GM18858 (cell line): ENCODE results near the gene MAB21L4.

Source experiments
- ATAC-seq: cut with Tn5 transposase; IDR thresholded peaks from one replicate; pipeline ENCODE4 v1.9.1; 2021; ENCODE audit not compliant: unreplicated experiment

MAB21L4 gene

DNA sequence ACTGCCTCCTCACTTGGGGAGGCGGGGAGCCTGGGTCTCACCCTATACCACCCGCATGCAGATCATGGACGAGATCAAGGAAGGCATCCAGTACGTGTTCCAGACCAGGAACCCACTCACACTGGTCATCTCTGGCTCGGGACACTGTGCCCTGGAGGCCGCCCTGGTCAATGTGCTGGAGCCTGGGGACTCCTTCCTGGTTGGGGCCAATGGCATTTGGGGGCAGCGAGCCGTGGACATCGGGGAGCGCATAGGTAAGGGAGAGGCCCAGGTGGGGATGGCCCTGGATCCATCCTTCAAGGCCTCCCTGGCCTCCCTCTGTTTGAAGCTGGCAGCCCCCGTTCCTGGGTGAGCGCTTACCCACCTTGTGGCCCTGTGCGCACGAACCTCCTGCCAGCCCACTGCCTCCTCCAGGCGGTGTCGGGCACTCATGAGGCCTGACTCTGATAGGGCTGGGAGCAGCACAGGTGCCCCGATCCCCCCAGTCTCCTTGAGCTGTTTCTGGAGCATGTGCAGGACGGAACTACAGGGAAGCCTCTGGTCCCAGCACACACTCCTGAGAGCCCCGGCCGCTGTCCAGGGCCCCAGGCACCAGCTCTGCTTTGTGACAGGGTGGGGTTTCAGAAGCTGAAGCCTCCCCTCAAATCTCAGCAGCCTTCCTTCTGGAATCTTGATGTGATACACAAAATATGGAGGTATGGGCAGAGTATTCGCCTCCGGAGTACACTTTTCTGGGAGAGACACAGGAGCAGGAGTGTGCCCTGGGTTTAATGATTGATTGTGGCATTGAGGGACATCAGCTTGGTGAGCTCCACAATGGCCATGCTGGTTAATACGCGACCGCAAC, 26.6 kb downstream of the MAB21L4 start:
- ATAC-seq, result no peak

DNA sequence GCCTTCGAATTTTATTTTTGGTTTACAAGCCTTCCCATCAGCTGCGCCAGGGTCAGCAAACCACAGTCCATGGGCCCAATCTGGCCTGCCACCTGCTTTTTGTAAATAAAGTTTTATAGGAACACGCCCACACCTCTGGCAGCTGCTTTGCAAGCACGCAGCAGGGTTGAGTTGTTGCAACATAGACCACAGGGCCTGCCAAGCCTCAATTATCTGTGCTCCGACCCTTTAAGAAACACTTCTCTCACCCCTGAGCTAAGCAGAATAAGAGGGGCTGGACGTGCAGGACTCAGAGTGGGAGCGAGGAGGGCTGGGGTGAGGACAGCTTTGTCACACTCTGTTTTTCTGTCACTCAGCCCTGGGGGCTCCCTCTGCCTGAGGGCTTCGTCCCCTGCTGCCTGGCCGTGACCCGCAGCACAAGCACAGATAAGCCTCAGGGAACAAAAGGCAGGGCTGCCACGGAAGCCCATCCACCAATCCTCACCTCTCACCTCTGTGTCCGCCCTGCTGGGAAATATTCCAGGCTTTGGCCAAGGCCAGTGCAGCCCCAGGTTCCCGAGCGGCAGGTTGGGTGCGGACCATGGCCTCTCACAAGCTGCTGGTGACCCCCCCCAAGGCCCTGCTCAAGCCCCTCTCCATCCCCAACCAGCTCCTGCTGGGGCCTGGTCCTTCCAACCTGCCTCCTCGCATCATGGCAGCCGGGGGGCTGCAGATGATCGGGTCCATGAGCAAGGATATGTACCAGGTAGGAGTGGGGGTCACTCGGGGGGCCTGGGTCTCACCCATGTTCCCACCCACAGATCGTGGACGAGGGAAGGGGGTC, 27.5 kb downstream of the MAB21L4 start, which contains the start of gene AGXT:
Gene AGXT (plus strand): TSS at position 539 of the 823 bp plus-strand sequence. CDS start 42 bp downstream, at position 581.
- ATAC-seq, result no peak

DNA sequence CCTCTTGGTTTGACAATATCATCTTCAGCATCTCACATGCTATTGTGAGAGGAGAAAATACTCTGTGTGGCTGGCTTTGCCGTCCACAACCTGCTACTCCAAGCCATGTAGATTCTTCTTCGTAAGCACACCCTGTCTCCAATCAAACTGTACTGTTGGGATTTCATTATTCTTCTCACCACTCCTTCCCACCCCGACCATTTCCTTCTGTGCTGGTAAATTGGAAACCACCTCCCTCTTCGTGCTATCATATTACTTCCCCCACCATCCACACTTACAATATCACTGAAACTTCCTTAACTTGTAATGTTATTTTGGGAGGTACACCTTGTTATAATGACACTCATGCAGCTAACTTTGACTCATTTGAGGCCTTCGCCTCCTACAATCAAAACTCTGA, 30.6 kb downstream of the MAB21L4 start:
- ATAC-seq, result no peak

DNA sequence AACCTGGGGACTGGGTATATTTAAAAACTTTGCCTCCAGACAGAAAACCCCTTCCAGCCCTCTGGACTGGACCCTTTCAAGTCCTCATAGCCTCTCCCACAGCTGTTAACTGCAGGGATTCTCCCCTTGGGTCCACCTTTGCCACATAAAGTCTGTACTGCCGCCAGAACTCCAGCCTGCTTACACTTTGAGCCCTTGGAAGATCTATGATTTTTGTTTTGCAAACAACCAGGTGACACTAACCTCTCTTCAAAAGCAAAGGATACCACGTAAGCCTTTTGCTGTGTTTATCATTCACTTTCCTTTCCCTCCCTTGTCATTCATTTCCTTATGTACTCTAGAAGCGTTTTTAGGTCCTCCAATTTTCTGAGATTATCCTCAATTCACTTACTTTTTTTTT, 31.5 kb downstream of the MAB21L4 start:
- no peak for ATAC-seq

DNA sequence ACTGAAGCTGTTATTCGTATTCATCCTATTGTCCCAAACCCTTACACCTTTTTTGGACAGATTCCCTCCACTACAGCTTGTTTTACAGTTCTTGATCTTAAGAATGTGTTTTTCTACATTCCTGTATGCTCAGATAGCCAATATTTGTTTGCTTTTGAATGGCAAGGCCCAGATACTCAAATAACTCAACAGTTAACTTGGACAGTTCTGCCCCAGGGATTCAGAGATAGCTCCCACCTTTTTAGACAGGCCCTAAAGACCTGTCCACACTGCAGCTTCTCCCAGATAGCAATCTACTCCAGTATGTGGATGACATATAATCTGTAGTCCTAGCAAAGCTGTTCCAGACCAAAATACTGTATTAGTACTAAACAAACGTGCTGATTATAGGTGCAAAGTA, 34.4 kb downstream of the MAB21L4 start:
- ATAC-seq, result no peak

DNA sequence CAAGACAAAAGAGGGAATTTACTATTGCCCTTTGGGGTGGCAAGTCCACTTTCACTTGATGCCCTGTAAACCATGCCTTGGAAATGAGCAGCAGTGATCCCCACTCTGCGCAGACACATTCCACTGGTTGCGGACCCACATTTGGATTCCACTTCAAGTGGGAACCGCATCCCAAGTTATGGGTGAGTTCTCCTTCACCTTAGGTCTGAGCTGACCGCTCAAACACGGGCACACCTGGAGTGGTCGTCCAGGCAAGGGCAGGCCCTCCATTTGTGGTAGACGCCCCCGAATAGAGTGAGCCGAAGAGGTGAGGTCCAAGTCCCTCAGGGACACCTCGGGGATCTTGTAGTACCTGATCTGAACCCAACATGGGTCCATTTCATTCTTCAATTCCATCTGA, 37.1 kb downstream of the MAB21L4 start:
- no peak for ATAC-seq

DNA sequence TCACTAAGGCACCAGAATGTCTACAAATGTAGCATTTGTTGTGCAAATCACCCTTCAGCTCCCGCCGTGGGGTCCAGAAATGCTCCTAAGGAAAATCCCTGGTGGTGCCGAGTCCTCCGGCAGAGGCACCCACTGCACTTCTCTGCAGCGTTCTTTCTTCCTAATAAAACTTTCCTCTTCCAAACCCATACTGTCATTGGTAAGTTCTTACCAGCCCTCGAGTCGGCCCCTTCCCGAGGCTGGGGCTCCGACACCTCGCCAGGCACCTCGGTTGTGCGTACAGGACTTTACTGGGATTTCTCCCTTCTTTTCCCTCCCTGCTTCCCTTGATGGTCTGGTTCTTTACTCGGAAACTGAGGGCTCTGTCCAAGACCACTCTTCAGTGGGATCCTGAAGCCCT, 37.6 kb downstream of the MAB21L4 start:
- ATAC-seq, result no peak

DNA sequence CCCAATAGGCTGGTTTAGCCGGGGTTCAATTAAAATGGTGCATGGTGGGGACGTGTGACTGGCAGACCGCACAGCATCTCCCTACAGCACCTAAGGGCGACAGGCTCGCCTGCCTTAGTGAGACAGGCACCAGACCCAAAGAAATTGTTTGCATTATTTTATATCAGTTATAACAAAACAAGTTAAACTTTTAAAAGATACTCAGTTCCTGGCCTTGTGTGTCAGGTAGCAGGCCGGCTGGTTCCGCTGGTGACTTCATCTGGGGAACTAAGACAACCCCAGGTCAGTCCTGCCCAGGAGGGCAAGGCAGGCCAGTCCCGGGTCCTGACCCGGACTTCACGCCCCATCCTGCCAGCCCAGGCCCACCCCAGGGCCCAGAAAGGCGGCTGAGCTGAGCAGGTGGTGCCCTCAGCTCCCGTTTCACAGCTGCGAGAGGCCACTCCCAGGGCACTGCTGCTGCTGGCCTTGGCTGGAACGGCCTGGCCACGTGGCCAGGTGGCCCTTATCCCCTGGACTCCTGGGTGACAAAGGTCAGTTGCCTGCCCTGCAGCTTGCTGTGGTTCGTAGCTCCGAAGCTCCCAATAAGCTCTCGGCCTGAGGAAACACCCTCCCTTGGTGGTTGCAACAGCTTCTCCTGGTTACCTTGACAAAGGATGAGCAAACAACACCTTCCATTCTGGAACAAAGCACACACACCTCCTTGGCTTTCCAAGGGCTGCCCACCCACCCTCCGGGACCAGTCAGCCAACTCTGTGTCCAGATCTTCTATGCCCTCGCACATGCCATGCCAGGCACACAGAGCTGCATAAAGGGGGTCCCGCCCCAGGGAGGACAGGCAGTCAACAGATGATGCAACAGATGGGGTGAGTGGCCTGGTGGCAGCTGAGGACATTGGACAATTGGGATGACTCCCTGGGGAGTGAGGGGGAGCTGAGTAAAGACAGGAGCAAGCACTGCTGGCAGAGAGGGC, 38.6 kb downstream of the MAB21L4 start:
- ATAC-seq, result no peak

DNA sequence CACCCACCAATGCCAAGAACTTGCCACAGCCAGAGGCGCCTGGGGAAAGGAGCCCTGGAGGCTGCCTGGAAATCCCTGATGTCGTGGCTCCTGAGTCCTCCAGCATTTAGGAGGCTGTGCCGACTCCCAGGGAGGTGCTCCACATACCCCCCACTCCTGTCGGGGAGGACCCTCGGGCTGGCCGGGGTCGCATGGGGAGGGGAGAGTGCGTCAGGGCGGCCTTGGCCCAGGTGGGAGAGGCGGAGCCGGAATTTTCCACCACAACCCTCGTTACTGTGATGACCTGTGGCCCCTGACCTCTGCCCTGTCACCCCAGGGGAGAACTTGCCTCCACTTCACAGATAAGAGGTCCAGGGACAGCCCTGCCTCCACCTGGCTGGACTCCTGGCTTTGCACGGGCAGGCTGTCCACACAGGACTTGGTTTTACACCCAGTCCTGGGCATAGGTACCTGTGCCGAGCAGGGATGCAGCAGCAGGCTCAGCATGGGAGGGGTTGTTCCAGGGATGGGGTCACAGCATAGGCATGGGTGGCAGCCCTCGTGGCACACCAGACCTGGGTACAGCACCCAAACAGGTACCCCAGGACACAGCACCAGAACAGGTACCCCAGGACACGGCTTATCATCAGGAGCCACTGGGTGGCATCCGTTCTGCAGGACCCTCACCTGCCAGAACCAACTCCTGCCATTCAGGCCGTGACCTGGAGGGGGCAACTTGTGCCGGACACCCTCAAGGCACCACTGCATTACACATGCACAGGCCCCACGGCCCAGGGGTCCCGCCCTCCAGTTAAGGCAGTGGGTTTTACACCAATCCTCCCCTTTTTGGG, 39.6 kb downstream of the MAB21L4 start:
- no peak for ATAC-seq

DNA sequence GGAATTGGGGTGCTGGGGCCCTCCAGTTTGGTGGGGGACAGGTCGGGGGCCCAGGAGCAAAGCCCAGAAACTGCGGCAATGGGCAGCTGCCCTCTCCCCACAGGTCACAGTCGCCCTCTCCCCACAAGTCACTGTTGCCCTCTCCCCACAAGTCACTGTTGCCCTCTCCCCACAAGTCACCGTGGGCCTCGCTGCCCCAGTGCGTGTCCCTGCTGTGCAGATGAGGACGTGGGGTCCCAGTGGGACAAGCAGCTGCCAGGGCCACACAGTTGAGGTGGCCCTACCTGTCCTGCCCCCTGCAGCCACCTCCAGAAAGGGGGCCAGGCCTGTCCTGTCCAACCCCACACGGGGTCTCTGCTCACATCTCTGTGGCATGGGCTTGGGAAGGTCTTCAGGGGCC, 40.3 kb downstream of the MAB21L4 start:
- no peak for ATAC-seq

DNA sequence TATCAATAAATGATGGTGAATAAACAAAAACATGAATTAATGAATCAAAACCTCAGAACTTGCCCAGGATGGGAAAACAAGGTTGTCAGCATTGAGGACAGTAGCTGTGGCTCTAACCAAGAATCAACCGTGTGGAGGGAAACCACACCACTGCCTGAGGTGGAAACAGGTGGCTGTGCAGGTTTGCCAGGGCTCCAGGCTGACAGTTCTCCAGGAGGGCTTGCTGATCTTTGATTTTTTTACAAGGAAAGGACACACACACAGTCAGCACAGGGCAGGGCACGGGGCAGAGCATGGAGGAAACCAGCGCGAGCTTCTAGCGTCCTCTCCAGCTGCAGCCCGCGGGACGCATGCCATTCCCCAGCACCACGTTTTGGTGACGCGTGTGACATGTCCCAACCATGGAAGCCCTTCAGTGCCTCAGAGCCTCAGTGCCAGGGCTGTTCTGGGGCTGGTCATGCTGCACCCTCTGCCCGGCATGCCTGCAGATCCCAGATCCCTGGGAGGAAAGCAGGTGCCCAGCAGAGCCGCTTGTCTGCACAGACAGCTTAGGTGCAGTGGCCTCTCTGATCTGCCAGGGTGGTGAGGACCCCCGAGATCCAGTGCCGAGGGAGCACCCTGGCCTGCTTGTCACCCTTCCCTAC, 43.2 kb downstream of the MAB21L4 start:
- ATAC-seq, result no peak

DNA sequence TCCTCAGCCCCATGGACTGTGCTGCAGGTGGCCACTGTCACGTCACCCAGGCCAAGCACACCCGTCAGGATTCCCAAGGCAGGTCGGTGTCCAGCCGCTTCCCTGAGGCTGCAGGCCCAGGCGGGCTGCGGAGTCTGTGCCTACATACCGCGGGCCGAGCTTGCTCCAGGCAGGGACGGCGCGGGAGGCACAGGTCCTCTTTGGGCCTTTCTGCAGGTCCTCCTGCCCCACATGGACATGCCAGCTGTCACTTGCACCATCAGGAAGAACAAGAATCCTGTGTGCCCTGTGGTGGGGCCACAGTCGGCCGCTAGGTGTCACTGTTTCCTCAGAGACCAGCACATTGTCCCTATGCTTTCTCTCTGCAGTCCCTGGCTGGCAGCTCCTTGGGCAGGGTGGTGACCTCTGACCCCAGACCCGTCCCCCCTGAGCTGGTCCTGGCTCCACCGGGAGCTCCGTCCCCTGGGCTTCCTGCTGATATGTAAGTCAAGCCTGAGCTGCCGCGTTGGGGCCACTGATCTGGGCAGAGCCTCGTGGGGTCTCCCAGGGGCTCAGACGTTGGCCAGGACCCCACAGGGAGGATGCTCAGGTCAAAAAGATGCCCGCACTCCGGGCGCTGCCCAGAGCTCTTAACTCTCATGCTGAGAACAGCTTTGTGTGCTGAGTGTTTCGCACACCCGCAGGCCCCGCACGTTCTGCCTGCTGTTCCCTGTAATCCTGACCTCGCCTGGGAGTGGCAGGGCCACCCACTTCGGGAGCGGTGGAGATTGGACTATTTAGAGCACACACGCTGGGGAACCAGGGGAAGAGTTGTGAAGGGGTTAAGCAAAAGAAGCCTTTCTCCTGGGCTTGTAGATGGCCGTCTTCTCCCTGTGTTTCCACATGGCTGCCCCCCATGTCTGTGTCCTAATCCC, 44.6 kb downstream of the MAB21L4 start:
- ATAC-seq, result no peak

DNA sequence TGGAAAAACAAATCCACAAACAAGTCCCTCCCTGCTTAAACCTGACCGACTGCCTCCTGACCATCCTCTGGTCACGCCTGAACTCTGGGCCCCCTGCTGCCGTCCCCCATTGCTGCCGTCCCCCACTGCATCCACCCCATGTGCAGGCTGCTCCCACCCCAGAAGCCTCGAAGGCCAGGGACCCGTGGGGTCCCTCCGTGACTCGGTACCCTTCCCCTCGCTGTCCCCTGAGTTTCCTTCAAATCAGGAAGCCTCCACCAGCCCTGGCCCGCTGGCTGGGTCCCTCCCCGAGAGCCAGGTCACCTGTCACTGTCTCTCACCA, 45.2 kb downstream of the MAB21L4 start:
- no peak for ATAC-seq

DNA sequence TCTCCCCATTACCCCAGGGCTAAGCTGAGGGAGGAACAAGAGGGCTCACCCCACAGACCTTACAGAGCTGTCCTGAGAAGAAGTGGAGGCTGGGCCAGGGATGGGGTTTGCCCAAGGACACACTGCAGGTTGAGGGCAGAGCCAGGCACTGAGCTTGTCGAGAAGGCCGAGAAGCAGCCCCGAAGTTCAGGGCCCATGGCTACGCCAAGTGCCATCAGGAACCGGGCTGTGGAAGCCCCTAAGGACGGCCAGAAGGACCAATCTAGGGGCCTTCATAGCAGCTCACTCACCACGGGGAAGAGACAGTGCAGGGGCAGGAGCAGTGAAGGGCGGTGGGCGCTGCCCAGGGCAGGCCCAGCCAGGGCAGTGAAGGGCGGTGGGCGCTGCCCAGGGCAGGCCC, 45.9 kb downstream of the MAB21L4 start:
- no peak for ATAC-seq

DNA sequence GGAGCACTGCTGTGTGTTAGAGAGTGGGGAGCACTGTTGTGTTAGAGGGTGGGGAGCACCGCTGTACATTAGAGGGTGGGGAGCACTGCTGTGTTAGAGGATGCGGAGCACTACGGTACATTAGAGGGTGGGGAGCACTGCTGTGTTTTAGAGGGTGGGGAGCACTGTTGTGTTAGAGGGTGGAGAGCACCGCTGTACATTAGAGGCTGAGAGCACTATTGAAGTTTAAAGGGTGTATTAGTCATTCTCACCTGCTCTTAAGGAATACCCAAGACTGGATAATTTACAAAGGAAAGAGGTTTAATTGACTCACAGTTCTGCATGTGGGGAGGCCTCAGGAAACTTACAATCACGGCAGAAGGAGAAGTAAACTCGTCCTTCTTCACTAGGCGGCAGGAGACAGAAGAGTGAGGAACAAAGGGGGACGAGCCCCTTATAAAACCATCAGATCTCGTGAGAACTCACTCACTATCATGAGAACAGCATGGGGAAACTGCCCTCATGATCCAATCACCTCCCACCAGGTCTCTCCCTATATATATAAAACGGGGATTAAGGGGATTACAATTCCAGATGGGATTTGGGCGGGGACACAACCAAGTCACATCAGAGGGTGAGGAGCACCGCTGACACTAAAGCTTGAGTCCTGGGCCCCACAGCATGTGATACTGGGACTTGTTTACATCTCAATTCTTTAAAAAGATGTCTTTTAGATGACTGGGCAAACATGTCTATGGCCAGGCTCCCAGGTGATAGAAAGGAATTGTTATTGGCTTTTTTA, 46.9 kb downstream of the MAB21L4 start:
- no peak for ATAC-seq

DNA sequence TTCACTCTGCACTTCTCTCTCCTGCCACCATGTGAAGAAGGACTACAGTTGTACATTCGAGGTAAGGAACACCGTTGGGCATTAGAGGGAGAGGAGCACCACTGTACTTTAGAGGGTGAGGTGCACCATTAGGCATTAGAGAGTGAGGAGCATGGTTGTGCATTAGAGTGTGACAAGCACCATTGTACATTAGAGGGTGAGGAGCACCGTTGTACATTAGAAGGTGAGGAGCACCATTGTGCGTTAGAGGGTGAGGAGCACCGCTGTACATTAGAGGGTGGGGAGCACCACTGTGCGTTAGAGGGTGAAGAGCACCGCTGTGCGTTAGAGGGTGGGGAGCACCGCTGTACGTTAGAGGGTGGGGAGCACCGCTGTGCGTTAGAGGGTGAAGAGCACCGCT, 48.1 kb downstream of the MAB21L4 start:
- ATAC-seq, result no peak

DNA sequence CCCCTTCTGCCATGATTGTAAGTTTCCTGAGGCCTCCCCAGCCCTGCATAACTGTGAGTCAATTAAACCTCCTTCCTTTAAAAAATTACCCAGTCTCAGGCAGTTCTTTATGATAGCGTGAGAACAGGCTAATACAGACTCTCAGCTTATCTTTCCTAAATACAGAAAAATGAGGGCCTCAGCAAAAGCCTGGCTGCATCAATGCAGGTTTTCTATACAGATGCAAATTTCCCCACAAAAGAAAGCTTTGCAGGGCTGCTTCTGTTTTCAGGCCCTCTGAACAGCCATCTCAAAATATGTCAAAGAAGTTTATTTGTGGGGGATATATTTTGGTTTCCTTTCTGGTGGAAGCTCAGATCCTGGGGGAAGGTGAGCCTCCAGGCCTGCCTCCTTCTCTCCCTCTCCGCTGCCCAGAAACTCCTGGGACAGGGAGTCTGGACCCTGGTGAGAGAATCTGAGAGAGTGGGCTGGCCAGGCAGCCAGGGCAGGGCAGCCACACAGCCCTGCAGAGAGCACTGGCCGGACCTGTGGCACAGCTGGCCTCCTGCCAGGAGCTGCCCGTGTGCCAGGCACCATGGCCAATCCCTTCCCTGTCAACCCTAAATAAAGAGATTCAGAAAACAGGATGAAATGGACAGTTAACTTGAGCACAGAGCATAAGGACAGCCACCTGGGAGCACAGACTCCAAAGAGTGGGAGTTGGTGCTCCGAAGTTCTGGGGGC, 48.9 kb downstream of the MAB21L4 start:
- ATAC-seq, result no peak
